OCI-LY3 (cell line): ENCODE data around the gene ACSS1.

ENCODE experiments used
- H2AFZ ChIP-seq: fragments of 200-600, 300-600 bp; shearing (Covaris generic); 2 replicates; pipeline ENCODE4 v1.6.0; 2014; ENCODE audit warnings: antibody characterized with exemption, low read depth, low read length
- H3K27ac ChIP-seq: fragments of 200-600, 300-600 bp; sonication (generic); 2 replicates; pipeline ENCODE4 v1.5.1; 2014; ENCODE audit warnings: mild to moderate bottlenecking, low read length, moderate library complexity, mixed read lengths
- H3K27me3 ChIP-seq: fragments of 200-600, 300-600 bp; sonication (generic); 2 replicates; pipeline ENCODE4 v1.6.1; 2014; ENCODE audit warnings: low read depth, low read length, mixed read lengths
- H3K36me3 ChIP-seq: fragments of 200-600, 300-600 bp; sonication (generic); replicated peaks from 2 replicates; pipeline ENCODE3; 2014; ENCODE audit warnings: low read depth, low read length, mixed read lengths
- H3K4me1 ChIP-seq: fragments of 300-600, 200-600 bp; sonication (generic); 2 replicates; pipeline ENCODE4 v1.6.1; 2014; ENCODE audit warnings: low read length, mixed read lengths
- H3K4me2 ChIP-seq: fragments of 200-600, 300-600 bp; sonication (generic); 2 replicates; pipeline ENCODE4 v1.6.1; 2014; ENCODE audit warnings: low read length, mixed read lengths
- H3K4me3 ChIP-seq: fragments of 300-600, 200-600 bp; sonication (generic); 2 replicates; pipeline ENCODE4 v1.5.1; 2014; ENCODE audit warnings: antibody characterized with exemption, mild to moderate bottlenecking, low read length, moderate library complexity
- H3K79me2 ChIP-seq: fragments of 300-600, 200-600 bp; shearing (Covaris generic); 2 replicates; pipeline ENCODE4 v1.6.1; 2014; ENCODE audit warnings: mild to moderate bottlenecking, low read length, mixed read lengths
- H3K9ac ChIP-seq: fragments of 300-600, 200-600 bp; shearing (Covaris generic); 2 replicates; pipeline ENCODE4 v1.6.0; 2014; ENCODE audit warnings: mild to moderate bottlenecking, low read length, moderate library complexity
- H3K9me3 ChIP-seq: fragments of 200-600, 300-600 bp; shearing (Covaris generic); 2 replicates; pipeline ENCODE4 v1.6.1; 2014; ENCODE audit warnings: low read length, mixed read lengths; ENCODE audit not compliant: insufficient read depth
- H4K20me1 ChIP-seq: fragments of 200-600, 300-600 bp; sonication (generic); 2 replicates; pipeline ENCODE4 v1.6.1; 2016; ENCODE audit warnings: low read length, mixed read lengths; ENCODE audit not compliant: insufficient read depth
- CTCF ChIP-seq: fragments of 200-600, 300-600 bp; sonication (generic); IDR thresholded peaks from 2 replicates; pipeline ENCODE4 v1.5.1; 2014; ENCODE audit warnings: antibody characterized with exemption, low read length, low read depth
- EZH2phosphoT487 ChIP-seq: fragments of 200-600 bp; shearing (Covaris generic); IDR thresholded peaks from 2 replicates; pipeline ENCODE4 v1.6.1; 2018; ENCODE audit warnings: antibody characterized with exemption, mixed run types, low read depth

ACSS1 gene

GRCh38 chr20:24963672-24964505 is 94.0 kb downstream of the ACSS1 start:
- no peaks in the 10 kb centered on the region for H3K79me2 ChIP-seq
- no peak overlapping the region for H3K9ac ChIP-seq
- H3K27ac ChIP-seq: no peak overlapping the region
- H3K4me2 ChIP-seq: no peak overlapping the region
- no peaks in the 10 kb centered on the region for H3K27me3 ChIP-seq
- H3K36me3 ChIP-seq: peaks cover 38% of the 10 kb centered on the region
- no peak overlapping the region for H2AFZ ChIP-seq
- no peaks in the 10 kb centered on the region; the same call in 1 of the 2 replicates for H4K20me1 ChIP-seq
- H3K9me3 ChIP-seq: no peaks in the 10 kb centered on the region
- peaks cover 12% of the 10 kb centered on the region for H3K4me1 ChIP-seq
- TF ChIP-seq EZH2phosphoT487 (no peak), CTCF (no peak)
- H3K4me3 ChIP-seq: no peak overlapping the region

GRCh38 chr20:24962510-24962909 is 95.4 kb downstream of the ACSS1 start:
- H4K20me1 ChIP-seq: no peaks in the 10 kb centered on the region; the same call in 1 of the 2 replicates
- H3K4me2 ChIP-seq: no peak overlapping the region
- H3K27me3 ChIP-seq: no peaks in the 10 kb centered on the region
- no peak overlapping the region for H3K4me3 ChIP-seq
- H3K79me2 ChIP-seq: no peaks in the 10 kb centered on the region
- no peak overlapping the region for H3K27ac ChIP-seq
- H3K4me1 ChIP-seq: no peaks in the 10 kb centered on the region
- H3K9me3 ChIP-seq: no peaks in the 10 kb centered on the region
- H2AFZ ChIP-seq: no peak overlapping the region
- TF ChIP-seq EZH2phosphoT487 (no peak), CTCF (no peak)
- H3K36me3 ChIP-seq: peaks cover 25% of the 10 kb centered on the region
- no peak overlapping the region for H3K9ac ChIP-seq

- Histone ChIP-seq H3K36me3 (peaks cover 24% of the 10 kb centered on the region), H3K9me3 (no peaks in the 10 kb centered on the region), H3K4me2 (no peak overlapping the region), H3K27me3 (no peaks in the 10 kb centered on the region), H2AFZ (no peak overlapping the region), H4K20me1 (no peaks in the 10 kb centered on the region; the same call in 1 of the 2 replicates), H3K27ac (no peak overlapping the region), H3K4me3 (no peak overlapping the region), H3K4me1 (no peaks in the 10 kb centered on the region), H3K79me2 (no peaks in the 10 kb centered on the region), H3K9ac (no peak overlapping the region)
- TF ChIP-seq CTCF: no peak
- TF ChIP-seq EZH2phosphoT487: no peak
Observed at GRCh38 chr20:24962182-24962492, 95.8 kb downstream of the ACSS1 start.

GRCh38 chr20:24961384-24962181 is 96.4 kb downstream of the ACSS1 start:
- no peak overlapping the region for H3K27ac ChIP-seq
- H3K79me2 ChIP-seq: no peaks in the 10 kb centered on the region
- no peak overlapping the region for H3K4me2 ChIP-seq
- H3K4me3 ChIP-seq: no peak overlapping the region
- no peaks in the 10 kb centered on the region; the same call in 1 of the 2 replicates for H4K20me1 ChIP-seq
- no peak overlapping the region for H3K9ac ChIP-seq
- no peaks in the 10 kb centered on the region for H3K4me1 ChIP-seq
- peaks cover 24% of the 10 kb centered on the region for H3K36me3 ChIP-seq
- H3K9me3 ChIP-seq: no peaks in the 10 kb centered on the region
- H3K27me3 ChIP-seq: no peaks in the 10 kb centered on the region
- TF ChIP-seq CTCF (no peak), EZH2phosphoT487 (no peak)
- no peak overlapping the region for H2AFZ ChIP-seq
